DMS79 treated with DMSO at 0.1 percent for 48 hours (cell line): Measurements from ENCODE around the gene SDHA.
A peak's percentile ranks its signal among the peaks of the same experiment; 100 is the strongest.
"Not testable (repeated sequence)": the region's sequence is repeated elsewhere in the genome, so short reads cannot be mapped to it uniquely, and the experiment has no call there.

Experiments
- DNase-seq: peaks from one replicate; lab custom pipeline; 2025; lab: John Stamatoyannopoulos, UW

Gene SDHA

DNA sequence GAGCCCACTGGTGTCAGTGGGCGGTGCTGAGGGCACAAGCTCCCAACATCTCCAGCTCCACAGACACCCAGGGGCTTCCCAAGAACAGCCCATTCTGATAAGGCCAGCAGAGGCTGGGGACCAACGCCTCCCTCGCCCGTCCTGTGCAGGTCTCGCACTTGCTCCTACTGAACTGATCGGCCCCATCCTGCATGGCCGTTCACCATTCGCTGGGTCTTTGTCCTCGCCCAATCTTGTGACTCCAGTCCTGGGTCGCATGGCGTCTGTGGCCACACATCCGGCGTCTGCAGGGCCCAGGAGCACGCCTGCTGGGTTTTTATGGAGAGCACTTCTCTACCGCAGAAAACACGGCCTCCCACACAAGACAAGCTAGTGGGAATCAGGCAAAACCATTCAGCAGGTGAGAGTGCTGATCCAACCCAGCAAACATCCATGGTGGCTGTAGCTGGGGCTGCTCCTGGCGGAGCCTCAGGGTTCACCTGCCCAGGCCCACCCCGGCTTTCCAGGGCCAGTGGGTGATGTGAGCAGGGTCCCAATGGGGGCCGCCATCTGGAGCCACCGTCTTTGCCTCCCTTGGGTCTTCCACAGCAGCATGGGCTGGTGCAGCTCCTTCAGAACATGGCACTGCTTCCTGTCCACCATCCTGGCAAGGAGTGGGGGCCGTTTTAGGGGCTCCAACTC is 19.5 kb upstream of the SDHA start:
- no peak for DNase-seq

DNA sequence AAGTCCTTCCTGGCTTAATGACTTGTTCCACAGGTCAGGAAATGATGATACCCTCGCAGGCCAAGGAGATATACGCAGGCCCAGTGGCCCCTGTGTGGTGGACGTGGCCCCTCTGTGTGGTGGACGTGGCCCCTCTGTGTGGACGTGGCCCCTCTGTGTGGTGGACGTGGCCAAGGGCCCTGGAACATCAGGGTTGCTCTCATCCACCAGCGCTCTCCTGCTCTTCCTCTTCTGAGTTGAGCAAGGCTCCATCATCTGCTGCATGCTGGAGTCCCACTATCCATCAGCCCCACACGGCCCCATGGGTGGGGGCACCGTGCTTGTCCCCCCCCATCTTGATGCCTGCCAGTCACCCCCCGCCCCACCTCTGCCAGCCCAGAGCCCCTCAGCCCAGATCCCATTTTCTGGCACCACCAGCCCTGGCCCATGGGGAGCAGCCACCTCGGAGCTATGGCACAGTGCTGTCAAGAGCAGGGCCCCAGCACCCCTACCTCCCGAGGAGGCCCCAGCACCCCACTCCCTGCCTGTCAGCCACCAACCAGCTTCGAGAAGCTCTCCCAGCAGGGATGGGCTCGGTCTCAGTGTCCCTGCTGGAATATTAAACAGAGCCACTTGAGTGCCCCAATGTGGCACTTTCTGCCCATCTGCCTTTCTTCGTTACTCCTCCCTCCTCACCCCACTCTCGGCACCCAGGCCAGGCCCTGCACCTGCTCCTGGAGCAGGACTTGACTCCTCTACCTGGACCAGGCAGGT is 18.7 kb upstream of the SDHA start:
- no peak for DNase-seq

DNA sequence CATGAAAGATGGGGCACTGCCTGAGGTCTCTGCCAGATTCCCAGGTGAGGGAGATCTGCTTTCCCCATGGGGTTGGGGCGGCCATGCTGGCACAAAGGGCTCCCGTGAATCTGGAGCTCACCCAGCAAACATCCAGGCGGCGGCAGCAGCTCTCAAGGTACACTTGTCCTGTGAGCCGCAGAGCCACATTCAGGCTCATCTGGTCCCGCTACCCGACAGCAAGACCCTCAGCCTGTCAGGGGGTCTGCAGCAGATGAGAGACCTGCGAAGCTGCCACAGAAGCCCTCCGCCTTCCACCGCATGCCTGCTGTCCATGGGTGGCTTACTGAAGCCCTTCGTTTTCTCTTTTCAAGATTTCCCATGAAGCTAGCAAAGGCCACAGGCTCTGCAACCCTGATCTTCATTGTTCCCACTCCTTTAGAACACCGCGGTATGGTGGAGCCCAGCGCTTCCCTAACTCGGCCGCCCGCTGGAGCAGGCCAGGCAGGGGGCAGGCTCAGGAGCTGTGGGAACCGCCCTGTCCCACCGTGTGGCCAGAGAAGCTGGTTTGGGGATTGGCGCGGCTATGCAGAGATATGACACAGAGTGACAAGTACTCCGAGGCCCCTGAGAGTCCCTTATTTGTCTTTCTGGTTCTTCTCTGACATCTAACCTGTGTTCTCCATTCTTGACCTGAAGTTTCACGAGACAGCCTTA is 18.0 kb upstream of the SDHA start:
- DNase-seq: no peak

DNA sequence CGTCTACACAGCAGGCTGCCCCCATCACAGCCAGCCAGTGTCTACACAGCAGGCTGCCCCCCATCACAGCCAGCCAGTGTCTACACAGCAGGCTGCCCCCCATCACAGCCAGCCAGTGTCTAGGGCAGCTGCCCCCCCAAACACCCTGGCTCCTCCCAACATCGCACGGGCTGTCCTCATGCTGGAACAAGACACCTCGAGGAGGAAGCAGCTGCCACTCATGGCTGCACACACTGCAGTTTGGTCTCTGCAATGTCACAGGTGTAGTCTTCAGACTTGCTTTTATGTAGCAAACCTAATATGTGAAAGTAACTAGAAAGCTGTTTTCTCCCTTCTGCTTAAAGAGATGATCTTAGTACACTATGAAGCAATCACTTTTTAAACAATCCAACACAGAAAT is 17.1 kb upstream of the SDHA start:
- no peak for DNase-seq

DNA sequence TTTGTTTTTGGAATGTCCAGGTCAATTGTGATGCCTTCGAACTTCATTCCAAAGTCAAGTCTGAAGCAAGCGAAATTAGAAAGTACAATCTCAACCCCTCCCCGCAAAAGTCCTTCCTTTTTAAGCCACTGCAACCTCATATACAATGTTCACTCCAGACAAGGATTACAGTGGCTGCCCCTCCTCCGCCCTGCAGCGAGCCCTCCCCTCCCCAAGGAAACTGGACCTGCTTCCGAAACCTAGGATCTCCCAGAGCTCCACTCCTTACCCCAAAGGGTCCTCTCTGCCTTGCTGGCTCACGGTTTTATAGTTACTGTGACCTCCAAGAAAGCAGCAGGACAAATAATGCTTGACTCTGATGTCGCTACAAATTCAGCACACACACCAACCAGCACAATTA is 16.4 kb upstream of the SDHA start:
- no peak for DNase-seq

DNA sequence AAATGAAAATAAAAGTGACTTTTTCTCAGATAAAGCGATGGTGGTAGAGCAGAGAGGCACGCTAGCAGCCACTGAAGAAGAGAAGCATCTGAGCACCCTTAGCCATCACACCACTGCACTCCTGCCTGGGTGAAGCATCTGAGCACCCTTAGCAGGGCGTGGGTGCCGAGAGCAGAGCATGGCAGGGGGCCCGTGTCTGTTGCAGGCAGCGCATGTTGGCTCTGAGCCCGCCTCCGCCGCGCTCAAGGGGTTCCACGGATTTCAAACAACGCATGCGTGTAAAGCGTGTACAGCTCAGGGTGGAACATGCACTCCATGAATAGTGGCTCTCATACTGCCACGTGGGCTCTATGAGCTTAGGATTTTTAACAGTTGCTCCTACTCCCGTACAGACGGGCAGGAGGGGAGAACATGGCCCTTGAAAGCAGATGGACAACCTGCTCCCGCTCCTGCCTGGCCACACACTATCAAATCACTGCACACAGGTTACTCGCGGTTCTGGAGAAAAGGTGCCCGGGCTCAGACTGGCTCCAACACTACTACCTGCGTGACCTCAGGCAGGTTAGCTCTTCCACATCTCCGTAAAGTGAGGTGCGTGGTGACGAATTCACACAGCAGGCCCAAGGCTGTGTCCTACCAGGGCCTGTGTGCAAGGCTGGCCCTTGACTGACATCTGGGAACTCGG is 14.7 kb upstream of the SDHA start:
- DNase-seq: no peak

DNA sequence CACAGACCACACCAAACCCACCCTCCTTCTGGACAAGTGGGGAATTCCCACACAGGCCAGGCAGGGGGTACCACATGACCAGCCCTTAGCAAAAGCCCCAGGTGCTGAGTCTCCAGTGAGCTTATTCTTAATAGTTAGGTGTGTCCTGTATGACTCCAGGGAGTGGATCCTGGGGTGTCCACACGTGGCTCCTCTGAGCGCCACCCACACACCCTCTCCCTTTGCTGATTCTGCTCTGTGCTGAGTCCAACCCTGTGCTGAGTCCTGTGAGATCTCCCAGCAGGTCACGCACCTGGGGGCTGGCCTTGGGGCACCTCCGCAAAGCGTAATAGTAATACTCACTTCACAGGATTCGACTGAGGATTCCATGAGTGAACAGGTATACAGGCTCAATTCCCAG is 14.1 kb upstream of the SDHA start:
- DNase-seq: no peak

DNA sequence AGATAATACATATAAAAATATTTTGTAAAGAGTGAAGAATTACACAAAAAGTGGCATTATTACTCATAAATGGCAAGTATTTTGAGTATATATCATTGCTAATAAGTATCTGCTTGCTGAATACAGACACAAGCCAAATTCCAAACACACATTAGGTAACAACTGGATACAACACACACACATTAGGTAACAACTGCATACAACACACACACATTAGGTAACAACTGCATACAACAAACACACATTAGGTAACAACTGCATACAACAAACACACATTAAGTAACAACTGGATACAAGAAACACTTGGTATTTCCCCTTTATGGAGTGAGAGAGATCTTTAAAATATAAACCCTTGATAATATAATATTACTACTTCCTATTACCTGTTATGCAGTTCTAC is 13.7 kb upstream of the SDHA start:
- DNase-seq: no peak

DNA sequence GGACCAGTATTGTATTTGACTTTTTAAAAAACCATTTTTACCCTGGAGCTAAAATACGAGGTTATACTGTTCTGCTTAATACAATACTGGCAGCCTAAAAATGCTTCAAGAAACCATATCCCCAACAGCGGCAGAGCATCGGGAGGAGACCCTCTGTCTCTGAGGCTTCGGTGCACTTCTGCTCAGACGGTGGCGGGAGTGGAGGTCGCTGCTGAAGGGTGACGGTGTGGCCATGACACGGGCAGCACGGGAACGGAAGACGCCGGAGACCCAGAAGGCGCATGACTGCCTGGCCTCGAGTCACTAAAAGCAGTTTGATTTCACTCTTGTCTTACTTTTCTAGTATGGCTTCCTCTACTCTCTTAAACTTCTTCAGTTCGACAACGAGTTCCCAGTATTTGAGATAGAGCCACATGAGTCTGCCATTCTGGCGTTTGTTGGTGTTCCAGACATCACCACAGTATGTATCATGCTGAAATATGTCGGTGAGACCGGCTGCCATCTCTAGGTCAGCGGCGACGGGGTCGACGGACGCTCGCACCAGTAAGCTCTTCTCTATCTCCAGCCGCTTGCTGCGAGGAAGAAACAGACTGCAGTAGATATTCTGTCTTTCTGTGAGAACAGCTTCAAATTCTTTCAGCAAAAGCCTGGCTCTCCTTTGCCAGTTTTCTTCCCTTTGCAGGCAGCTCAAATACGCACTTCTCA is 13.0 kb upstream of the SDHA start:
- no peak for DNase-seq

DNA sequence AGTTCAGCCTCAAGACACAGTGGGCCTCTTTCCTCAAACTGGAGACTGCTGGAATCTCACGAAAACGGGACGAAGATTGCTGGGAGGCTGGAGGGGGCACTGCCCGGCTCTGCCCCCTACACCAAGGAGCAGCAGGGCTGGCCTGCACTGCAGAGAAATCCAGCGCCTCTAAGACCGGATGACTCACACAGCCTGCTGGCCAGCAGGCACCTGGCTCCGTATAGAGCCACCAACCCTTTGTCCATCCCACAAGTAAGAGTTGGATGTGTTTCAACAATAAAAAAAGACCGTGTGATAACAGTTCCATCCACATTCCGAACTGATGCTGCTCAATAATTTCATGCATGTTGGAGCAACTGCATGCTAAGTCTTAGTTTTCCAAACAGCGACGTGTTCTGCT is 11.7 kb upstream of the SDHA start:
- no peak for DNase-seq

DNA sequence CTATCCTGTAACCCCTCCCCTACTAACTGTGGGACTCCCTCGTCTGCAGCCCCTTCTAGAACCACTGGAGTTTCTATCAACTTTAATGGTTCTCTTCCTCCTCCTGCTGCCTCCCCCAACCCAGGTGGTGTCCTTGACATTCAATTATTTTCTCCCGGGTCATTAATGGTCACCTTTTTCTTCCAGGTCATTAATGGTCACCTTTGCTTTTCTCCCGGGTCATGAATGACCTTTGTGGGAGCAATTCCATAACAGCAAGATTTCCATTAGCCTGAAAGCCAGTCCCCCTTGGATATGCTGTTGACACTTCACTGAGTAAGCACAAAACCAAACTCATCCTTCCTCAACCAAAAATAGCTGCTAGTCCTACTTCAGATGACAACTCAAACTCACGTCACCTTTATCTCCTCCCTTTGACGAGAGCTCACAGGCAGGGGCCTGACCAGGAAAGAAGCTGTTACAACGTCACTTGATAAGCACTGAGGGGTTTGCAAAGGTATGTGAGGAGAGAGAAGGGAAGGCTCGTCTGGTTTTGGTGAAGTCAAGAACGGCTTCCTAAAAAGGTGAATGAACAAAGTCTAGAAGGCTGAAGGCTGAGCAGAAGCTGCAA is 11.1 kb upstream of the SDHA start:
- DNase-seq: no peak

DNA sequence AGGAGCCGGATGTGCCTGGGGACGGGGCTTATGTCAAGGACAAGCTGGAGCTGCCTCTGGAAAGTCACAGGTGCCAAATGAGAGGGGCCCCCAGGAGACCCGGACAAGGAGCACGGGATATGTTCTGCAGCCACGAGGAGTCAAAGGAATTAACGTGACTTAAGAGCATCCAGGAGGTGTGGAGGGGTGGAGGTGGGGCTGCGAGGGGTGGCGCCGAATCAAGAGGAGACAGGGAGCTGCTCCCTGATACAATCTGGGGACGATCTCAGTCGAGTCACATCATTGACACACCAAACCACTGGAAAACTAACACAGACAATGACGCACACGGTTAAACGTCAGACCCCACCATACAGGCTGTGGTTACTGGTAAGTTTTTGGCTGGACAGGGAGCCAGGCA is 10.5 kb upstream of the SDHA start:
- no peak for DNase-seq

DNA sequence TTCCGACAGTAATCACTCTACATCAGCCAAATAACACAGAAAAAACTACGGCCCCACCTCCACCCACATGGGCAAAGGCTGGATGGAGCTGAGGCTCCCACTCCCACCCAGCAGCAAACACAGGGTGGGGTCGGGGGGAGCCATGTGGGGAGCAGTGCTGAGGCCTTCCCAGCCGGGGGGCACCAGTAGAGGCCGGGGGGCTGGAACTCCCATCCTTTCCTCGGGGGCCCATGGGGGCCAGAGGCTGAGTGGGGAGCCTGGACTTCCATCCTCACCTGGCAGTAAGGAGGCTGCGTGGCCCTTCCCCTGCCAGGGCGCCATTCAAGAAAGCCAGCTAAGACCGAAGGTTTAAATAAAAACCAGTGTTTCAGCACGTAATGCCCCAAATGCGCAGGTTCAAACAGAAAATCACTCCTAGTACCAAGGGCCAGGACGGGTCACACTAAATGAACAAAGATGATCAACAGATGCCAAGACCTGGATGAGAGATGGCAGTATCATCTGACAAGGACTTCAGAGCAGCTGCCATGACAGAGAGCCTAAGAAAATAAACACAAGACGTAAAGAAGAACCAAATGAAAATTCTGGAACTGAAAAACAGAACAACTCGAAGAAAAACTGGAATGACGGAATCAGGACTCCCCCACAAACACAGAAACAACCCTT is 9.5 kb upstream of the SDHA start:
- no peak for DNase-seq

DNA sequence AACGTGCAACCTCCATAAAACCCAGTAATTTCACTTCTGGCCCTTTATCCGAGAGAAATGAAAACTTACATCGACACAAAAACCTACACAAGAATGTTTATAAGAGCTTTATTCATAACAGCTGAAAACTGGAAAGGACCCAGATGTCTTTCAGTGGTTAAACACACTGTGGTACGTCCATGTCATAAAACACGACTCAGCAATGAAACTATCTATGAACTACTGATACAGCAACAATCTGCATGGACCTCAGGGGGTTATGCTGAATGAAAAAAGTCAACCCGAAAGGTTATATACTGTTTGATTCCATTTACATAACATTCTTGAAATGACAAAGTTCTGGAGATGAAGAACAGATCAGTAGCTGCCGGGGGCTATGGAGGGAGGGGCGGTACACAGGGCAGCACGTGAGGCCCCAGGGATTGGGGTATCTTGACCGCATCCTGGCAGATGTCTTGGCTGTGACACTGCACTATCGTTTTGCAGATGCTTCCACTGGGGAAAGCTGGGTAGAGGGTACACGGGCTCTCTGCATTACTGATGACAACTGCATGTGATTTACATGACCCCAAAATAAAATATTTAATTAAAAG is 4.2 kb upstream of the SDHA start:
- no peak for DNase-seq

DNA sequence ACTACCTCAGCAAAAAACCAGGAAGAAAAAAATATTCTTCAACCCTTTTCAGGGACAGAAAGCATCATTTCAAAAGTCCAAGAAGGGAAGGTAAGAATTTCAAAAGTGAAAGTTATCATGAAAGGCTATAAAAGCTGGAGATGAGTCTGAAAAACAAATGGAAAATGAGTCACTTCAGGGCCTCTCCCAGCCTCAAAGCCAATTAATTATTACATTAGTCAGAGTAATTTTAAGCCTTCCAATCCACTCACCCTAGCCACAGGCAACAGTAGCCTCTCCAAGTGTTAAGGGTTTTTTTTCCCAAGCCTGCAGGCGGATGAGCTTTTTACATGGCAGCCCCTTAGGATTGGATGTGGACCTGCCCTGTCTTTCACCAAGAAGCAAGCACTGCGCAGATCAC is 2.9 kb upstream of the SDHA start:
- not testable (repeated sequence) for DNase-seq

DNA sequence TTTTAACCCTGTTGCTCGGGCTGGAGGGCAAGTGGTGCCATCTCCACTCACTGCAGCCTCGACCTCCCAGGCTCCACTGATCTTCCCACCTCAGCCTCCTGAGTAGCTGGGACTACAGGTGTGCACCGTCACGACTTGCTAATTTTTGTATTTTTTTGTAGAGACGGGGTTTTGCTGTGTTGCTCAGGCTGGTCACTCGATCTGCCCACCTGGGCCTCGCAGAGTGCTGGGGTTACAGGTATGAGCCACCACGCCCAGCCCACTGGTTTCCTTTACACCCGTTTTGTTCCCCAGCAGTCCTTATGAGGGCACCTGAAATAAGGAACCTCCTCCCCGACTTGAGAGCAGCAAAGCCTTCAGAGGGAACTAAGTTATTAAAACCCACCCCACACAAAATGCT is 2.0 kb upstream of the SDHA start:
- DNase-seq: not testable (repeated sequence)

DNA sequence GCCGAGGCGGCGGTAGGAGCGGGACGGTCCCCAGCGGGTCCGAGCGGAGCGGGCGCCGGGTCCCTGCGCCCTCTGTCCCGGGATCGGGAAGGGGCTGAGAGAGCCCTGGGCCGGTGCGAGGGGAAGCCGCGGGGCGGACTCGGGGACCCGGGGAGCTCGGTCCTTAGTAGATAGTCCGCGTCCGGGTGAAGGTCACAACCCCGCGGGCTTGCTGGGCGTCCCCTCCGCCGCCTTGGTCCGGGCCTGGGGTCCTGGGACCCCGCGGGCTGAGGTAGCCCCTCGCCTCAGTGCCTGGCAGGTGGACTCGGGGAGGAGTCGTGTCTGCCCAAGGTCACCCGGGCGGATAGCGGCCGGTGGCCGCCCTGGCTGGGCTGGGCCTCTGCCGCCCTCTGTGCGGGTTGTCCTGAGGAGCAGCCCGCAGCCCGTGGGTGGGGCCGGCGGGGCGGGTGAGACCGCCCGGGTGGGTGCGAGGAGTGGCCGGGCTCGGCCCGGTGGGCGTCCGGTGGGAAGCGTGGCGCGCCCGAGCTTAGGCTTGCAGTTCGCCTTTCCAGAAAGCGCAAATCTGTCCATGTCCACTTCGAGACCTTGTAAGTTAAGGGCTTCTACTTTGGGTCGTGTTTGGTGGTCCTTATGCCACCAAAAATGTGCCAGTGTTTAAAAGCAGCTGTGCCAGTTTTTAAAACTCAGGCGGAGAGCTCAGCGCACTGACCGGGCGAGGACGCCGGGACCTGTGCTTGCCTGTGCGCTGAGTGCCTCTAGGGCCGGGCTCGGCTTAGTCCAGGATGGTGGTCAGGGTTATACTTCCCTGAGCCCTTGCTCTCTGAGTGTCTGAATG is 554 bp downstream of the SDHA start:
- DNase-seq: peak; percentile 12

DNA sequence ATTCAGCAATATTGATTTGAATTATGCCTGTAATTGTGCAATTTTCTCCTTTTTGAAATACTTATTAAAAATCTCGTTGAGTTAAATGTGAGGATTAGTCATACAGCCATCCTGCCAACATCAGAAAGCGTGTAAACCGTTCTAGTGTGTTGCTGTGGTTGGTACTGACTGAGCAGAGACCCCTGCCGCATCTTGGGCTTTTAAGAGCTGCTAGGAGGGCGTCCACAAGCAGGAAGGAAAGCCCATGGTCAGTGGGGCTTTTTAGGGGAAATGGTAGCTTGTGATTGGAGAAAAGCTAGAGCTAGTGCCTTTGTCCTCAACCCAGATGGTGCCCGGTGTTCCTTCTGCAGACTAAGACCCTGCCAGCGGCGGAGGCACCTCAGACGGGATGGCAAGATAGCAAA is 1.3 kb downstream of the SDHA start:
- DNase-seq: peak; percentile 12

DNA sequence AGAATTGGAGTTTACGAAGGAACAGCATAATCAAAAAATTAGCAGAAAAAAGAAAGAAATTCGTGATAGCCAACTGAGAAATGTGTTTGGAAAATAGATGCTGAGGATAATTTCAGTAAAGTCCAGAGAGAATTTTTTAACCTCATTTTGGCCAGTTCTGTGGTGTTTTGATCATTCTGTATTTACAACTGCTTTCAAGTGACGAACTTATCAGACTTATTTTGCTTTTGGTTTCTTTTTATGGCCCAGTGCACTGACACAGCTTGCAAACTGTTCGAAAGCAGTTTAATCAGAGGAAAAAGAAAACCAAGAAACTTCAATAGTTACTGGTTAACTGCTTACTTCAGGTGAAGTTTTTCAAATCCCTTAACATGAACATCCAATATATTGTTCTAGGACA is 1.9 kb downstream of the SDHA start:
- DNase-seq: no peak
